Stimulated activated memory B cell treated with anti-CD40 and anti-IgM and Interleukin-4, amounts not matched to agents 10 μg/mL and 1 μg/mL and 100 μg/mL, for 72 hours (primary cell): Measurements from ENCODE around the gene PLD5.
"Not testable (repeated sequence)": the region's sequence is repeated elsewhere in the genome, so short reads cannot be mapped to it uniquely, and the experiment has no call there.

Experiments used
- ATAC-seq: fragments of 150-1000 bp; cut with Tn5 transposase; 2 replicates; pipeline ENCODE4 v1.10.0; 2021
- H3K27ac Mint-ChIP-seq: one replicate; pipeline ENCODE4 v1.8.0; 2022; ENCODE audit warnings: mild to moderate bottlenecking, mixed read lengths
- H3K27me3 Mint-ChIP-seq: one replicate; pipeline ENCODE4 v1.8.0; 2022; ENCODE audit warnings: mixed read lengths
- H3K36me3 Mint-ChIP-seq: one replicate; pipeline ENCODE4 v1.8.0; 2022; ENCODE audit warnings: mixed read lengths
- H3K4me1 Mint-ChIP-seq: one replicate; pipeline ENCODE4 v1.8.0; 2022; ENCODE audit warnings: mixed read lengths
- H3K4me3 Mint-ChIP-seq: one replicate; pipeline ENCODE4 v1.8.0; 2022; ENCODE audit warnings: mild to moderate bottlenecking, moderate library complexity, mixed read lengths
- H3K9me3 Mint-ChIP-seq: one replicate; pipeline ENCODE4 v1.8.0; 2022; ENCODE audit warnings: mixed read lengths

The PLD5 gene

GRCh38 chr1:242308681-242309080, 215.8 kb downstream of the PLD5 start:
- H3K27ac Mint-ChIP-seq: not testable (repeated sequence)

DNA sequence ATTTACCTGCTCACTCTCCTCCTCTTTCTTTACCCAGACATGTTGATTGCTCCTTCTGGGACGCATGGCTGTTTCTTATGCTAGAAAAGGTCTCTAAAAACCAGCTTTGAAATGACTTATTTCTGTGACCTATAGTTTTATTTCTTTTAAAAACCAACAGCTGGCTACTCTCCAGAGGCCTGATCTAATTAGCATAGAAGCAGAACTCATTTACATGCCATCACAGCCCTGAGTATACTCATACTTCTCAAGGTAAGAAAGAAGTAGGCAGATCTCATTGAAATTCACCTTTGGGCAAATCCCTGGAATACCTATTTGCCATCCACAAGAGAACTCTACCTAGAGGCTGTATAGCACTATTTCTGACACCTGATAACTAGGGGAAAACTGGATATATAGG, 230.7 kb downstream of the PLD5 start:
- H3K27ac Mint-ChIP-seq, H3K27me3 Mint-ChIP-seq, H3K36me3 Mint-ChIP-seq, ATAC-seq, H3K4me3 Mint-ChIP-seq, H3K4me1 Mint-ChIP-seq, H3K9me3 Mint-ChIP-seq: not testable (repeated sequence)

More at GRCh38 chr1:242308681-242309080, 215.8 kb downstream of the PLD5 start:
- H3K9me3 Mint-ChIP-seq, H3K27me3 Mint-ChIP-seq, ATAC-seq, H3K36me3 Mint-ChIP-seq, H3K4me3 Mint-ChIP-seq, H3K4me1 Mint-ChIP-seq: not testable (repeated sequence)

GRCh38 chr1:242288067-242288466, 236.4 kb downstream of the PLD5 start:
- not testable (repeated sequence) for H3K9me3 Mint-ChIP-seq, H3K27me3 Mint-ChIP-seq, H3K27ac Mint-ChIP-seq, H3K36me3 Mint-ChIP-seq, H3K4me3 Mint-ChIP-seq, ATAC-seq, H3K4me1 Mint-ChIP-seq

DNA sequence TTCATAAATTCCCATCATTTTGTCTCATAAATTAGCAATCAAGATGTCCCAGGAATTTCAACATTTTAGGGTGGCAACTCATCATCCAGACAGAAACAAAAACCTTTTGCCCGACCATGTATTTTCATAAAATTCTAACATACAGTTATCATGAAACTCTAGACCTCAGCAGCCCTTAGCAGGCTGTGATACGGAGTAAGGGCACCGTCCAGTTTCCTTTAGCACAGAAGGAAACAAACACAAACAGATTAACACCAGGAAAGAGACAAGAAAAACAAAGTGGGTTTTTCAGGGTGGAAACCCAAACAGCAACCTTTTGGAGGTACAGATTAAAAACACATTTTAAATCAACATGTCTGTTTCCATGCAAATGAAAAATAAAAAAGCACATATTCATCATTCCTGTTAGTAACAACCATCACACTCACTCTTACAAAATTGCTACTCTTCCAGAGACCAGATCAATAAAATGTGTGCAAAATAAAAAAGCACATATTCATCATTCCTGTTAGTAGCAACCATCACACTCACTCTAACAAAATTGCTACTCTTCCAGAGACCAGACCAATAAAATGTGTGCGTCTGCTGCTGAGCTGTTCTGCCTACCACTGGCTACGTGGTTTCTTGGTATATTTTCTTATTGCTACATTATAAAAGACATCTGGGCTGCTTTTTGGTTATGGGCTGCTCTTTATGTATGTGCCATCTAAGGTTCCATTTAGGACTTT, 241.6 kb downstream of the PLD5 start:
- H3K9me3 Mint-ChIP-seq, H3K27ac Mint-ChIP-seq, H3K4me3 Mint-ChIP-seq, H3K4me1 Mint-ChIP-seq, H3K27me3 Mint-ChIP-seq, ATAC-seq, H3K36me3 Mint-ChIP-seq: not testable (repeated sequence)

DNA sequence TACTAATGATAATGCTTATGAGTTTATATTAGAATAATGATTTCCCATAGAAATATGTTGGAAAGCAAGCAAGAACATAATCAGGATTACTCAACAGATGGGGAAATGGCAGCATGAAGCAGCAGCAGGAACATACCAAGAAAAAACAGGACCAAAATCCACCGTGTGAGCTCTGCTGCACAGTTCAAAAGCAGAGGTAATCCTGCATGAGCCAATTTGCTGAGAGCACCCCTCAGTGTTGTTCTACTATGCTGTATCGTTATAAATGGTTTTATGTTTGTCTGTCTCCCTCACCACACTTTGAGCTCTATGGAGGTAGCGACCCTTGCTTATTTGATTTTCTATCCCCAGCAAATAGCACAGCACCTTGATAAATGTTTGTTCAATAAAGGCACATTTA, 246.1 kb downstream of the PLD5 start:
- not testable (repeated sequence) for H3K4me1 Mint-ChIP-seq, ATAC-seq, H3K4me3 Mint-ChIP-seq, H3K36me3 Mint-ChIP-seq, H3K27me3 Mint-ChIP-seq, H3K27ac Mint-ChIP-seq, H3K9me3 Mint-ChIP-seq

DNA sequence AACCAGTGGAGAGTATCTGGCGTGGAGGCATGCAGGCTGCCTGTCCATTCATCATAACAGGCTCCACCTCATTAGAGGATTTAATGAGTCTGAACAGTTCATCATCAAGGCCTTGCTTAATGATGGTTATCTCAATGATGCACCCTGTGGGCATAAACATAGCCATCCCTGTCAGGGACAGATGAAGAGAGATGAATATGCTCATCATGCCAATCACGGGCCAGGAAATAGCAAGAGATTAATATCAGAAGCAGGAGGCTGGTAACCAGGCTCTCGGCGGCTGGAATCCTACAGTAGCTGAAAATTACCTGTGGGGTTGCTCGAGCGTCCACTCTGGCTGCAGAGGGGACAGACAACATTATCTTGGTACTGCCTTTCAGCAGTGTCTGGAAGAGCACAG, 247.7 kb downstream of the PLD5 start:
- not testable (repeated sequence) for H3K27ac Mint-ChIP-seq, H3K9me3 Mint-ChIP-seq, H3K4me1 Mint-ChIP-seq, ATAC-seq, H3K36me3 Mint-ChIP-seq, H3K4me3 Mint-ChIP-seq, H3K27me3 Mint-ChIP-seq

DNA sequence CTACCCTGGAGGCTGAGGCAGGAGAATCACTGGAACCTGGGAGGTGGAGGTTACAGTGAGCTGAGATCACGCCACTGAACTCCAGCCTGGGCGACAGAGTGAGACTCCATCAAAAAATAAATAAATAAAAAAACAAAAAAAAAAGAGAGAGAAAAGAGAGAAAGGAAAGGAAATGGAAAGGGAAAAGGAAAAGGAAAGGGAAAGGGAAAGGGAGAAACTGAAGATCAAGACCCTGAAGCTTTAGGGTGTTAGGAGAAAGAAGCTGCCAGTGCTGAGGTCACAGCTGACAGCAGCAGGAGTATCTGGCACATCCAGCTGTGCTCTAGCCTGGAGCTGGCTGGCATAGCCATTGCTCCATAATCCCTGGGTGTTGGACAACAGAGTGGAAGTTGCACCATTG, 257.5 kb downstream of the PLD5 start:
- not testable (repeated sequence) for H3K4me1 Mint-ChIP-seq, H3K36me3 Mint-ChIP-seq, H3K27me3 Mint-ChIP-seq, H3K4me3 Mint-ChIP-seq, H3K9me3 Mint-ChIP-seq, H3K27ac Mint-ChIP-seq, ATAC-seq

DNA sequence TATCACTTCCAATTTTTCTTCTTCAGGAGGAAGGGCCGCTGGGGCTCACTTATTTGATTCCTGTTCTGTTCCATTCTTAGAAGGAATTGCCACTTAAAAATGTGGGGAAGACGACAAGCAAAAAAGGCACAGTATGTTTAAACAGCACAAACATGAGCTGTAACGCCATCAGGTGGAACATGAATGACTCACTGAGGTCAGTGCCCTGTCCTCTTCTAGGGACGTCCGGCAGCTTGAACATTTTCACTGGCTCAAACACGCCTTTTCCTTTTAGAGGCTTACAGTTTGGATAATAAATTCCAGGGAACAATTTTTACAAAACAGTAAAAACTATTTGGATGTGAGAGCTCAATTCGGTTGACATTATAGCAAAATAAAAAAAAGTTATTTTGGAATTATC, 260.1 kb downstream of the PLD5 start:
- not testable (repeated sequence) for H3K27ac Mint-ChIP-seq, H3K9me3 Mint-ChIP-seq, H3K27me3 Mint-ChIP-seq, ATAC-seq, H3K4me3 Mint-ChIP-seq, H3K36me3 Mint-ChIP-seq, H3K4me1 Mint-ChIP-seq

GRCh38 chr1:242245255-242245654, 279.2 kb downstream of the PLD5 start:
- Mint-ChIP-seq H3K27ac (no peak overlapping the region), H3K4me1 (no peaks in the 10 kb centered on the region), H3K9me3 (no peaks in the 10 kb centered on the region), H3K4me3 (no peak overlapping the region), H3K36me3 (no peaks in the 10 kb centered on the region), H3K27me3 (no peaks in the 10 kb centered on the region)
- no peak for ATAC-seq

GRCh38 chr1:242243472-242243871, 281.0 kb downstream of the PLD5 start:
- Mint-ChIP-seq H3K4me1 (no peaks in the 10 kb centered on the region), H3K27ac (no peak overlapping the region), H3K27me3 (no peaks in the 10 kb centered on the region), H3K9me3 (peaks cover 1% of the 10 kb centered on the region), H3K36me3 (no peaks in the 10 kb centered on the region), H3K4me3 (no peak overlapping the region)
- no peak for ATAC-seq

GRCh38 chr1:242242983-242243382, 281.5 kb downstream of the PLD5 start:
- Mint-ChIP-seq H3K9me3 (peaks cover 4% of the 10 kb centered on the region), H3K4me3 (no peak overlapping the region), H3K27ac (no peak overlapping the region), H3K36me3 (no peaks in the 10 kb centered on the region), H3K27me3 (no peaks in the 10 kb centered on the region), H3K4me1 (no peaks in the 10 kb centered on the region)
- ATAC-seq: no peak

DNA sequence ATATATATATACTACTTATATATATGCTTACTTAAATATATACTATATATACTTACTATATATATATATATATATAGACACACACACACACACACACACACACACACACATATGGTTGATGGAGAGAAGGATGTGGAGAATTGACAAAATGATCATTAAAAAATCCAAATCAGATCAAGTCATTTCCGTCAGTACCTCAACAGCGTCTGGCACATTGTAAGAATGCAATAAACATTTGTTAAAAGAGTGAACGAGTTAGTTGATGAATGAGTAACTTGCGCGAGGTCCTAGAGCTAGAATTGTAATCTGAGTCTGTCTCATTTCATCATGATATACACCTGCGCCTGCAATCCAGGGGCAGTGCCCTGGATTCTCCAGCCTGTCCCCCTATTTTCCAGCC, 282.6 kb downstream of the PLD5 start:
- Mint-ChIP-seq H3K4me3 (no peak overlapping the region), H3K4me1 (no peaks in the 10 kb centered on the region), H3K27me3 (no peaks in the 10 kb centered on the region), H3K27ac (no peak overlapping the region), H3K9me3 (peaks cover 7% of the 10 kb centered on the region), H3K36me3 (no peaks in the 10 kb centered on the region)
- ATAC-seq: no peak

DNA sequence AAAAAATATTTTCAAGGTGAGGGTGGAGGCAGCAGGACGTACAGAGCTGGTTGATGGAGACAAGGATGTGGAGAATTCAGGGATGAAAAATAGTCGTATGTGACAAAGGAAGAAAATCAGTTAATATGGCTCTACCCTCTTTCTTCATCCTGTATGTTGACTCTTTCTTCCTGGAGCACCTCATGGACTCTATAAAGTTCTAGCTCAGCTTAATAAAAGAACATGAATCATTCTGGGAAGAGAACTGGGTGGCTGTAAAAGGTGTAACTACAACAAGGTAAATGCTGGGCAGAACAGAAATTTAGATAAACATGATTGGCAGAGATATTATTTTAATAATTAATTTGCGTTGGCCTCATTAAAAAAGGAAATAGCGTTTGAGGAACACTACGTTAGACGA, 283.8 kb downstream of the PLD5 start:
- no peaks in the 10 kb centered on the region for H3K27me3 Mint-ChIP-seq
- peaks cover 7% of the 10 kb centered on the region for H3K9me3 Mint-ChIP-seq
- no peak for ATAC-seq

GRCh38 chr1:242240077-242240476, 284.4 kb downstream of the PLD5 start:
- no peak for ATAC-seq
- H3K4me1 Mint-ChIP-seq: no peaks in the 10 kb centered on the region
- no peak overlapping the region for H3K27ac Mint-ChIP-seq
- no peak overlapping the region for H3K4me3 Mint-ChIP-seq
- H3K27me3 Mint-ChIP-seq: no peaks in the 10 kb centered on the region
- no peaks in the 10 kb centered on the region for H3K36me3 Mint-ChIP-seq
- H3K9me3 Mint-ChIP-seq: peaks cover 7% of the 10 kb centered on the region

More for the DNA sequence above, 283.8 kb downstream of the PLD5 start:
- Mint-ChIP-seq H3K4me1 (no peaks in the 10 kb centered on the region), H3K36me3 (no peaks in the 10 kb centered on the region), H3K27ac (no peak overlapping the region), H3K4me3 (no peak overlapping the region)

DNA sequence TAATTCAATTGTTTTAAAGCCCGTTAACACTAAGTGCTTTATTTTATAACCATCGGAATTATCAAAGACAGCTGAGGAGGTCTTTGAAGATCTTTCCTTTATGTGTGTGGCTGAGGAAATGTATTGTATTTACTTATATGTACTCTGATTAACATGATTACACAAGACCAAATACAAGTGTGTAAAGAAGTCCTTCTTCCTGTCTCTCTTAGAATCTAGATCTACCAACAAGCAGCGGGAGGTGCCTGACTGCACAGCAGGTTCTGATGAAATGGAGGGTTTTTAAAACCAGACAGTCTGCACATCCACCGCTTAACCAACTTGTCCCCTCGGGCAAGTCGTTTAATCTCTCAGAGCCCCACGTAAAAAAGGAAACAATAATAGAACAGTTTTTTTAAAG, 285.1 kb downstream of the PLD5 start:
- Mint-ChIP-seq H3K27me3 (no peaks in the 10 kb centered on the region), H3K4me3 (no peak overlapping the region), H3K9me3 (peaks cover 7% of the 10 kb centered on the region), H3K36me3 (no peaks in the 10 kb centered on the region), H3K27ac (no peak overlapping the region), H3K4me1 (no peaks in the 10 kb centered on the region)
- no peak for ATAC-seq

GRCh38 chr1:242237051-242237450, 287.4 kb downstream of the PLD5 start:
- Mint-ChIP-seq H3K27me3 (no peaks in the 10 kb centered on the region), H3K4me1 (no peaks in the 10 kb centered on the region), H3K9me3 (peaks cover 7% of the 10 kb centered on the region), H3K36me3 (no peaks in the 10 kb centered on the region), H3K27ac (no peak overlapping the region), H3K4me3 (no peak overlapping the region)
- no peak for ATAC-seq

- Mint-ChIP-seq H3K36me3 (no peaks in the 10 kb centered on the region), H3K9me3 (no peaks in the 10 kb centered on the region), H3K27ac (no peak overlapping the region), H3K4me1 (no peaks in the 10 kb centered on the region), H3K4me3 (no peak overlapping the region), H3K27me3 (no peaks in the 10 kb centered on the region)
- no peak for ATAC-seq
These were observed 295.5 kb downstream of the PLD5 start for GRCh38 chr1:242228991-242229390.
